Activated naive CD4-positive, alpha-beta T cell treated with anti-CD3 and anti-CD28 coated beads, Interleukin-2, amount 50 U/mL, for 24 hours (primary cell): ENCODE data around the gene DEAF1.
"Not testable (repeated sequence)": the region's sequence is repeated elsewhere in the genome, so short reads cannot be mapped to it uniquely, and the experiment has no call there.

ENCODE experiments used
- H3K27ac Mint-ChIP-seq: one replicate; pipeline ENCODE4 v1.8.0; 2021; ENCODE audit warnings: mild to moderate bottlenecking, mixed read lengths
- H3K27me3 Mint-ChIP-seq: one replicate; pipeline ENCODE4 v1.8.0; 2021; ENCODE audit warnings: mixed read lengths
- H3K36me3 Mint-ChIP-seq: one replicate; pipeline ENCODE4 v1.8.0; 2021; ENCODE audit warnings: mixed read lengths
- H3K4me1 Mint-ChIP-seq: one replicate; pipeline ENCODE4 v1.8.0; 2021; ENCODE audit warnings: mixed read lengths
- H3K4me3 Mint-ChIP-seq: one replicate; pipeline ENCODE4 v1.8.0; 2021; ENCODE audit warnings: mild to moderate bottlenecking, mixed read lengths
- H3K9me3 Mint-ChIP-seq: one replicate; pipeline ENCODE4 v1.8.0; 2021; ENCODE audit warnings: mixed read lengths

The DEAF1 gene, protein sequence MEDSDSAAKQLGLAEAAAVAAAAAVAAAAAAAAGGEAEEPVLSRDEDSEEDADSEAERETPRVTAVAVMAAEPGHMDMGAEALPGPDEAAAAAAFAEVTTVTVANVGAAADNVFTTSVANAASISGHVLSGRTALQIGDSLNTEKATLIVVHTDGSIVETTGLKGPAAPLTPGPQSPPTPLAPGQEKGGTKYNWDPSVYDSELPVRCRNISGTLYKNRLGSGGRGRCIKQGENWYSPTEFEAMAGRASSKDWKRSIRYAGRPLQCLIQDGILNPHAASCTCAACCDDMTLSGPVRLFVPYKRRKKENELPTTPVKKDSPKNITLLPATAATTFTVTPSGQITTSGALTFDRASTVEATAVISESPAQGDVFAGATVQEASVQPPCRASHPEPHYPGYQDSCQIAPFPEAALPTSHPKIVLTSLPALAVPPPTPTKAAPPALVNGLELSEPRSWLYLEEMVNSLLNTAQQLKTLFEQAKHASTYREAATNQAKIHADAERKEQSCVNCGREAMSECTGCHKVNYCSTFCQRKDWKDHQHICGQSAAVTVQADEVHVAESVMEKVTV

DNA sequence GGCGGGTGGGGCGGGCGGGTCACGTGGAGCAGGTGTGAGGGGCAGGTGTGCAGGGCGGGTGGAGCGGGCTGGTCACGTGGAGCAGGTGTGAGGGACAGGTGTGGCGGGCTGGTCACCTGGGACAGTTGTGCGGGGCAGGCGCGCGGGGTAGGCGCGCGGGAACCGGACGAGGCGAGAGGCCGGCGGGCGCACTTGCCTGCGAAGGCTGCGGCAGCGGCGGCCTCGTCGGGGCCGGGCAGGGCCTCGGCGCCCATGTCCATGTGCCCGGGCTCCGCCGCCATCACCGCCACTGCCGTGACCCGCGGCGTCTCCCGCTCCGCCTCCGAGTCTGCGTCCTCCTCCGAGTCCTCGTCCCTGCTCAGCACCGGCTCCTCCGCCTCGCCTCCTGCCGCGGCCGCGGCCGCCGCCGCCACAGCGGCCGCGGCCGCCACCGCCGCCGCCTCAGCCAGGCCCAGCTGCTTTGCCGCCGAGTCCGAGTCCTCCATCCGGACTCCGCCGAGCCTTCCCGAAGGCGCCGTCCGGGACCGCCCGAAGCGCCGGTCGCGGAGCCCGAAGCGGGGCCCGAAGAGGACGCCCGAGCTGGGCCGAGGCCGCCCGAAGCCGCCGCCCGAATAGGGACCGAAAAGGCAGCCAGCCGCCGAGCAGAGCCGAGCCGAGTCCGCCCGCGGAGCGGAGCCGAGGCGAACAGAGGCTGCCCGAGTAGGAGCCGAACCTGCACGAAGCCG is at the start of gene DEAF1:
Gene DEAF1, minus strand, starts transcription at position 660 of the 725 bp plus-strand sequence. Its CDS starts 175 bp downstream, at position 485.
- Mint-ChIP-seq H3K27ac (peak within 1 kb of the TSS; percentile 98), H3K27me3 (no peaks in the 10 kb centered on the region), H3K4me1 (peaks cover 49% of the 10 kb centered on the region), H3K4me3 (peak within 1 kb of the TSS; percentile 87), H3K36me3 (no peaks in the 10 kb centered on the region), H3K9me3 (no peaks in the 10 kb centered on the region)

DNA sequence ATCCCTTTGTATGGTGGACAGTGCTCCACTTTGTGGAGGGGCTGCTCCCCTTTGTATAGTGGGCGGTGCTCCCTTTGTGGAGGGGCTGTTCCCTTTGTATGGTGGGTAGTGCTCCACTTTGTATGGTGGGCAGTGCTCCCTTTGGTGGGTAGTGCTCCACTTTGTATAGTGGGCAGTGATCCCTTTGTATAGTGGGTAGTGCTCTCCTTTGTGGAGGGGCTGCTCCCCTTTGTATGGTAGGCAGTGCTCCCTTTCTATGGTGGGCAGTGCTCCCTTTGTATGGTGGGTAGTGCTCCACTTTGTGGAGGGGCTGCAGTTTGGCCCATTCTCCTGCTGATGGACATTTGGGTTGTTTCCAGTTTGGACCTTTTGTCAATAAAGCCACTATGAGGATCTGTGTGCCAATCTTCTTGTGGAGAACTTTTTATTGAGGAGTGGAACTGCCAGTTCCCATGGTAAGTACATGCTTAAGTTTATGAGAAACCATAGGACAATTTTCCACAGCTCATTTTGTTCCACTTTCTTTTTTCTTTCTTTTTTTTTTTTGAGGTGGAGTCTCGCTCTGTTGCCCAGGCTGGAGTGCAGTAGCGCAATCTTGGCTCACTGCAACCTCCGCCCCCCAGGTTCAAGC is 47.7 kb upstream of the DEAF1 start:
- Mint-ChIP-seq H3K27ac (peak overlapping the region; percentile 30), H3K36me3 (no peaks in the 10 kb centered on the region), H3K4me1 (peaks cover 9% of the 10 kb centered on the region), H3K4me3 (no peak overlapping the region), H3K9me3 (no peaks in the 10 kb centered on the region), H3K27me3 (no peaks in the 10 kb centered on the region)

DNA sequence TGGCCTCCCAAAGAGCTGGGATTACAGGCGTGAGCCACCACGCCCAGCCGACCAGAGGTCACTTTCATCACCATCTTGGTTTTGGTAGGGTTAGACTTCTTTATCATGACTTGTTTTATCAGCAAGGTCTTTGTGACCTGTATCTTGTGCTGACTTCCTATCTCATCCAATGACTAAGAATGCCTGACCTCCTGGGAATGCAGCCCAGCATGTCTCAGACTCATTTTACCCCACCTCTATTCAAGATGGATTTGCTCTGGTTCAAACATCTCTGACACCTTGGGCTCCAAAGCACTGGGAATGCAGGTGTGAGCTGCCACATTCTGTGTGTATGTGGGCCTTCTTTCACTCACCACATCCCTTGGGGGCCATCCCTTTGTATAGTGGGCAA is 47.1 kb upstream of the DEAF1 start:
- Mint-ChIP-seq H3K36me3 (no peaks in the 10 kb centered on the region), H3K9me3 (no peaks in the 10 kb centered on the region), H3K4me1 (peaks cover 15% of the 10 kb centered on the region), H3K4me3 (no peak overlapping the region), H3K27ac (no peak overlapping the region), H3K27me3 (no peaks in the 10 kb centered on the region)

DNA sequence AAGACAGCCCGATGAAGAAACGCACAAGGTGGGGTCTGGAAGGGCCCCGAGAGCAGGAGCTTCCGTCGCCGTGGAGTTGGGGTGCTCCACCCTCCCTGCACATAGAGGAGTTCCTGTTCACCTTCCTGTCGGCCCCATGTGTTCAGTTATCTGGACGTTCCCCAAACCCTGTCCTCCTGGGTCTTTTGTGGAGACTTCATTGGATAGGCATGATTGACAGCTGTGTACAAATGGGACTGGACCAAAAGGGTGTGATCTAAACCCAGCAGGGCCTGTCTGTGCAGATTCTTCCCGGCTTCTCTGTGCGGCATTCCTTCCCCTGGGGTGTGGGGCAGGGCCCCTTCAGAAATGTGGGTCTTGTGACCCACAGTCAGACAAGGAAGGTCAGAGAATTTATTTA is 42.9 kb upstream of the DEAF1 start:
- not testable (repeated sequence) for H3K9me3 Mint-ChIP-seq, H3K36me3 Mint-ChIP-seq, H3K27me3 Mint-ChIP-seq
- H3K4me3 Mint-ChIP-seq, result peak overlapping the region; percentile 68
- peaks cover 13% of the 10 kb centered on the region for H3K4me1 Mint-ChIP-seq
- H3K27ac Mint-ChIP-seq, result peak overlapping the region; percentile 17

DNA sequence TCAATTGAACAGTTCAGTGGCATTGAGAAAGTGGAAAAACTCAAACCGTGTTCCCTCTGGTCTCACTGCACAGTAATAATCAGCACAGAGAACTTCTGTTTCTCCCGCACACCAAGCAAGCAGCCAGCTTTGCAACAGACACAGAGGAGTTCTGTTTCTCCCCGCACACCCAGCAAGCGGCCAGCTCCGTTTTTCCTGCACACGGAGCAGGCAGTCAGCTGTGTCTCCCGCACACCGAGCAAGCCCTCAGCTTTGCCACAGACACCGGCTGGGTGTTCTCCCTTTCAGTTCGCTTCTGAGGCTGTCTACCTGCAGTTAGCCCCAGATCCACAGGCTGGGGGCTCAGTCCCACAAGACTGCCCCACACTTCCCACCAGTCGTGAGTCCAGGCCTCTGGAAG is 42.3 kb upstream of the DEAF1 start:
- H3K9me3 Mint-ChIP-seq, result no peaks in the 10 kb centered on the region
- H3K4me1 Mint-ChIP-seq, result peaks cover 13% of the 10 kb centered on the region
- H3K36me3 Mint-ChIP-seq, result no peaks in the 10 kb centered on the region
- H3K27me3 Mint-ChIP-seq, result no peaks in the 10 kb centered on the region
- H3K27ac Mint-ChIP-seq, result peak overlapping the region; percentile 30
- peak overlapping the region; percentile 68 for H3K4me3 Mint-ChIP-seq

DNA sequence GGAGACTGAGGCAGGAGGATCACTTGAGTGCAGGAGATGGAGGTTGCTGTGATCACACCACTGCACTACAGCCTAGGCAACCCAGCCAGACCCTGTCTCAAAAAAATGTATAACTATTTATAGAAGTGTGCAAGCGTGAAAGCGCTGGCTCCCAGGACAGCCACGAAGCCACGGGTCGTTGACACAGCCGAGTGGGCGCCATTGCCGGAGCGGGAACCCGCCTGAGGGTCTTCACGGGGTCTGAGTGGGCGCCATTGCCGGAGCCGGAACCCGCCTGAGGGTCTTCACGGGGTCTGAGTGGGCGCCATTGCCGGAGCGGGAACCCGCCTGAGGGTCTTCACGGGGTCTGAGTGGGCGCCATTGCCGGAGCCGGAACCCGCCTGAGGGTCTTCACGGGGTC is 39.5 kb upstream of the DEAF1 start:
- not testable (repeated sequence) for H3K36me3 Mint-ChIP-seq, H3K4me3 Mint-ChIP-seq, H3K27ac Mint-ChIP-seq, H3K27me3 Mint-ChIP-seq, H3K9me3 Mint-ChIP-seq
- peaks cover 13% of the 10 kb centered on the region for H3K4me1 Mint-ChIP-seq

DNA sequence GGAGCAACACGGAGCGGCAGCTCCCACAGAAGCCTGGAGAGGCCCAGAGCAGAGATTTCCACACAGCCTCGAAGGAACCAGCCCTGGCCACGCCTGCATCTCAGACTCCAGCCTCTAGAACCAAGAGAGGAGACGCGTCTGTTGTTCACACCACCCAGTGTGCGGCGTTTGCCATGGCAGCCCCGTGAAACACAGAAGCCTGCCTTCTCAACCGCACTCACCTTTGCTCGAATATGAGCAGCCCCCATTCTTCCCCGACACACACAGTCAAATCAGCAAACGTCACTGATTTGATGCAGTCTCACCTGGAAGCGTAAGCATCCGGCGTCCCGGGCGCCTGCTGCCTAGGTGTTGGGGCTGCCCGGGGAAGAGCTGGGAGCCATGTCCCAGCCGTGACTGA is 38.0 kb upstream of the DEAF1 start:
- Mint-ChIP-seq H3K36me3 (no peaks in the 10 kb centered on the region), H3K9me3 (no peaks in the 10 kb centered on the region), H3K4me3 (no peak overlapping the region), H3K27me3 (no peaks in the 10 kb centered on the region), H3K4me1 (peaks cover 11% of the 10 kb centered on the region), H3K27ac (no peak overlapping the region)

DNA sequence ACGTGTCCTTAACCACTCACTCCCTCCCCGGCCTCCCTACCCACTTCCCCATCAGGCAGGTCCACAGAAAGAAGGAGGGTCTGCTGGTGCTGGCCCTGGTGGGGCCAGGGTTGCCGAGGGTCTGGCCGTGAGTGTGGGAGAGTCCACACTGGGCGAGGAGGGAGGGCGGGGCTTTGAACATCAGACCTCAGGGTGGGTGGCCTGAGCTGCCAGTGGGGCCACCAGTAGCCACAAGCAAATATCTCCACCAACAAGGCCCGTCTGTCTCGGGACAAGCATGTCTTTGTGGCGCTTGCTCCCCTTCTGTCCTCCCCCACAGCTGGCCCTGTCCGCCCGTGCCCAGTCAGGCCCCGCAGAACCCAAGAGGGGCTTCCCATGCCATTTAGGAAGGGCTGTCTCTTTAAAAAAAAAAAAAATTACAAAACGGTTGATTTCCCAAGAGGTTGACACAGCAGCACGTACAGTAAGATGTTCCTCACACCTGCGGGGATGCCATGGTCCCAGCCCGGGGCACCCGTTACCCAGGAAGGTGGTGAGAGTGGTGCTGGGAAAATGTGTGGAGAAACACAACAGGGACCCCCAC is 34.6 kb upstream of the DEAF1 start:
- Mint-ChIP-seq H3K4me1 (no peaks in the 10 kb centered on the region), H3K27me3 (no peaks in the 10 kb centered on the region)

DNA sequence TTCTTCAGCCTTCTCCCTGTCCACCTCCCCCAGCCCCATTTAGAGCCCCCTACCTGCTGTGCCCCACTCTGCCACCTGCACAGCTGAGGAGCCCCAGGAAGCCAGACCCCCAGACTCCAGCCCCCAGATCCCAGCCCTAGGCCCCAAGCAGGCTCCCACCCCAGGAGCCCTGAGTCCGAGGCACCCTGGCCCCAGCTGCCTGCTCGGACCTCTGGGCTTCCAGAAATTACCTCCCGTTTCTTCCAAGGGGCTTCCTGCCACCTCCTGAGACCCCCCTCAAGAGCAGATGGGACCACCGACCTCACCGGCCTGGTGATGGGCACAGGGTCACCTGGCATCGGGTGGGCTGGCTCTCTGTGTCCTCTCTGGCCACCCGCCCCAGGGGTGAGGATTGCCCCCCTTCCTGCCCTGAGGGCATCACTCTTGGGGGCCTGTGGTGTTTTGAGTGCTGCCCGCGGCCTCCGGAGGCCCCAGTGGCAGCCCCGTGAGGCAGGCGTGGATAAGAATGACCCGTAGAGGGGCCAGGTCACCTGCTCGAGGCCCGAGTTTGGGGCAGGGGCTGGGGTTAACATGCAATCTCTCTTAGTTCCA is 34.0 kb upstream of the DEAF1 start:
- Mint-ChIP-seq H3K9me3 (no peaks in the 10 kb centered on the region), H3K27me3 (no peaks in the 10 kb centered on the region), H3K27ac (no peak overlapping the region), H3K36me3 (no peaks in the 10 kb centered on the region), H3K4me3 (no peak overlapping the region), H3K4me1 (no peaks in the 10 kb centered on the region)

More for the DNA sequence above, 34.6 kb upstream of the DEAF1 start:
- Mint-ChIP-seq H3K36me3 (no peaks in the 10 kb centered on the region), H3K27ac (no peak overlapping the region), H3K4me3 (no peak overlapping the region), H3K9me3 (no peaks in the 10 kb centered on the region)

DNA sequence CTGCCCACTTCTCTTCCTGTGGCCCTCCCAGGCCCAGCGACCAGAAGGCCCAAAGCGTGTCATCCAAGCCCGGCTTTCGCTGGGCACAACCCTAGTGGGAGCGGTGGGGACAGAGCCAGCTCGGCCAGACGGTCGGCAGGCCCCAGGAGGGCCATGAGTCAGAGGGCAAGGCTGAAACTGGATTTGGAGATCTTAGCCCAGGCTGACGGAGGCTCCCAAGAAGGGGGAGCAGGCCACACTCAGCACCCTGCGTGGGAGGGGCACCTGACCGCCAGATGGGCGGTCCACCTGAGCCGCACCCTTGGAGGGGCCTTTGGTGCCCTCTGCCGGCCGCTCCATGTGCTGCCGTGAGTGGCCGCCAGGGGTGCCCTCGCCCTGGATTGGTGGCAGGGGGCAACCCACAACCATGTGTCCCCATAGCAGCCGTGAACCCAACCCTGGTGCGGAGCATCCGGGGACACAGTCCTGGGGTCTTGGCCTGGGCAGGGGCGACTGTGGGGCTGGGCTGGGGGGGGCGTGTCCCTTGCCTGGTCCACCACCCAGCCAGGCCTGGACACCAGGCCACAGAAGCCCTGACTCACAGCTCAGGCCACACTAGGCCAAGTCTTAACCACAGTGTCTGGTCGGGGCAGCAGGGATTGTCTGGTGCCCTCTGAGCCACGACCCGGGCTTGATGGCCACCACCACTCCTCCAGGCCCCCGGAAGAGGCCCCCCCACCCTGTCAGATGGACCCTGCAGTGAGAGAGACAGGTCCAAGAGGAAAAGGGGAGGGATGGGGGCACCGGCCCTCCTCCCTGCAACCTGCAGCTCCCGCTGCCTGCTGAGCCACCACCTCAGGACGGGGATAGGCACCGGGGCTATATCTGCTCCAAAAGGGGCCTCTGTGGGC is 33.1 kb upstream of the DEAF1 start:
- H3K9me3 Mint-ChIP-seq, result no peaks in the 10 kb centered on the region
- H3K4me3 Mint-ChIP-seq, result no peak overlapping the region
- no peaks in the 10 kb centered on the region for H3K36me3 Mint-ChIP-seq
- peaks cover 3% of the 10 kb centered on the region for H3K4me1 Mint-ChIP-seq
- H3K27me3 Mint-ChIP-seq, result peaks cover 2% of the 10 kb centered on the region
- H3K27ac Mint-ChIP-seq, result no peak overlapping the region

DNA sequence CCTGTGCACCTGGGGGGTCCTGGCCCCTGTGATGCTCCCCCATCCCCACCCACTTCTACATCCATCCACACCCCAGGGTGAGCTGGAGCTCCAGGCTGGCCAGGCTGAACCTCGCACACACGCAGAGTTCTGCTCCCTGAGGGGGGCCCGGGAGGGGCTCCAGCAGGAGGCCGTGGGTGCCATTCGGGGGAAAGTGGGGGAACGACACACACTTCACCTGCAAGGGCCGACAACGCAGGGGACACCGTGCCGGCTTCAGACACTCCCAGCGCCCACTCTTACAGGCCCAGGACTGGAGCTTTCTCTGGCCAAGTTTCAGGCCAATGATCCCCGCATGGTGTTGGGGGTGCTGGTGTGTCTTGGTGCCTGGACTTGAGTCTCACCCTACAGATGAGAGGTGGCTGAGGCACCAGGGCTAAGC is 32.3 kb upstream of the DEAF1 start:
- no peak overlapping the region for H3K4me3 Mint-ChIP-seq
- no peaks in the 10 kb centered on the region for H3K9me3 Mint-ChIP-seq
- H3K4me1 Mint-ChIP-seq, result peaks cover 5% of the 10 kb centered on the region
- H3K36me3 Mint-ChIP-seq, result no peaks in the 10 kb centered on the region
- H3K27ac Mint-ChIP-seq, result no peak overlapping the region
- peaks cover 3% of the 10 kb centered on the region for H3K27me3 Mint-ChIP-seq

DNA sequence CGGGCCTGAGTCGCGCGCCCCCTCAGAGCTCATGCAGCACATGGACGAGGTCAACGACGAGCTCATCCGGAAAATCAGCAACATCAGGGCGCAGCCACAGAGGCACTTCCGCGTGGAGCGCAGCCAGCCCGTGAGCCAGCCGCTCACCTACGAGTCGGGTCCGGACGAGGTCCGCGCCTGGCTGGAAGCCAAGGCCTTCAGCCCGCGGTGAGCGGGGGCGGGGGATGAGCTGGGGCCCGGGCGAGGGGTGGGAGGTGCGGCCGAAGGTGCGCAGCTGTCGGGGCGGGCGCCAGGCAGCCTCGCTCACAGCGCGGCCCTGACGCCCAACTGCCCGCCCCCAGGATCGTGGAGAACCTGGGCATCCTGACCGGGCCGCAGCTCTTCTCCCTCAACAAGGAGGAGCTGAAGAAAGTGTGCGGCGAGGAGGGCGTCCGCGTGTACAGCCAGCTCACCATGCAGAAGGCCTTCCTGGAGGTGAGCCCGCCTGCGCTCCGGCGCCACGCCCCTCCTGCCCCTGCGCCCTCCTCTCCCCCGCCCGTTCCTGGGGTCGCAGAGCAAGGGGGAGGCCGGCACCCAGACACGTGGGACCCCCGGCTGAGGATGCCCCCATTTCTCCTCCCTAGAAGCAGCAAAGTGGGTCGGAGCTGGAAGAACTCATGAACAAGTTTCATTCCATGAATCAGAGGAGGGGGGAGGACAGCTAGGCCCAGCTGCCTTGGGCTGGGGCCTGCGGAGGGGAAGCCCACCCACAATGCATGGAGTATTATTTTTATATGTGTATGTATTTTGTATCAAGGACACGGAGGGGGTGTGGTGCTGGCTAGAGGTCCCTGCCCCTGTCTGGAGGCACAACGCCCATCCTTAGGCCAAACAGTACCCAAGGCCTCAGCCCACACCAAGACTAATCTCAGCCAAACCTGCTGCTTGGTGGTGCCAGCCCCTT is 31.5 kb upstream of the DEAF1 start:
- H3K36me3 Mint-ChIP-seq, result no peaks in the 10 kb centered on the region
- peak overlapping the region; percentile 59 for H3K4me3 Mint-ChIP-seq
- peaks cover 3% of the 10 kb centered on the region for H3K27me3 Mint-ChIP-seq
- peaks cover 5% of the 10 kb centered on the region for H3K4me1 Mint-ChIP-seq
- no peaks in the 10 kb centered on the region for H3K9me3 Mint-ChIP-seq
- no peak overlapping the region for H3K27ac Mint-ChIP-seq

DNA sequence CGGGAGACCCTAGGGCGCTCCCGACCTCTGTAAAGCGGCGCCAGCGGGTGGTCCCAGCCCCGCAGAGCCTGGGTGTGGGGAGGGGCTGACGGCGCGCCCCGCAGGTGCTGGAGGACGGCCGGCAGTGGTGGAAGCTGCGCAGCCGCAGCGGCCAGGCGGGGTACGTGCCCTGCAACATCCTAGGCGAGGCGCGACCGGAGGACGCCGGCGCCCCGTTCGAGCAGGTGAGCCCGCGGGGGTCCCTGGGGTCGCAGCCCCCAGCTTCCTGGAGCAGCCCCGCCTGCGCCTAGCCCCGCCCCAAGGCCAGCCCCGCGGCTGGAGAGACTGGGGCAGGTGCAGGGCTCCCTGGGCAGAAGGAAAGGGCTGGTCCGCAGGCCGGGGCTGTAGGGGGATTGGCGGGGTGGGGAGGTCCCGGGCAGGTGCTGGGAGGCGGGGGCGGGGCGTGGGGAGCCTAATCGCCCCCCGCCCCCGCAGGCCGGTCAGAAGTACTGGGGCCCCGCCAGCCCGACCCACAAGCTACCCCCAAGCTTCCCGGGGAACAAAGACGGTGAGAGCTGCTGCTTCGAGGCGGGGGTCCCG is 30.7 kb upstream of the DEAF1 start:
- Mint-ChIP-seq H3K27me3 (peaks cover 5% of the 10 kb centered on the region), H3K36me3 (no peaks in the 10 kb centered on the region), H3K4me1 (peaks cover 5% of the 10 kb centered on the region), H3K27ac (no peak overlapping the region), H3K9me3 (no peaks in the 10 kb centered on the region), H3K4me3 (peak overlapping the region; percentile 30)
